Small intestine (tissue), 7 donors: ENCODE data around the gene ALKBH3. TPM values are rescaled to one million over a fixed set of nuclear protein-coding genes. Genes with fewer than 3 reads are reported as not detected.

Experiments
- DNase-seq, 2 donors: peaks; one replicate each; pipeline versions ENCODE4 v3.0.0 to v3.0.0-alpha.2; 2013
- FAIRE-seq: peaks from 2 replicates; lab custom pipeline; 2012; peaks lifted over from hg19 to GRCh38; lab: Jason Lieb, UNC
- H3K27ac ChIP-seq, 3 donors: one replicate each; pipeline ENCODE4 v1.5.1; 2013; ENCODE audit warnings: low read length in 2 of 3, mild to moderate bottlenecking in 2 of 3, control low read depth in 1 of 3, inconsistent platforms in 1 of 3, low read depth in 1 of 3, moderate library complexity in 1 of 3
- H3K27me3 ChIP-seq, 3 donors: one replicate each; pipeline ENCODE4 v1.6.1; 2013; ENCODE audit warnings: low read length in 3 of 3, inconsistent platforms in 1 of 3; ENCODE audit not compliant: control insufficient read depth in 3 of 3, insufficient read depth in 3 of 3
- H3K36me3 ChIP-seq, 3 donors: one replicate each; pipeline ENCODE4 v1.6.1; 2013; ENCODE audit warnings: low read length in 3 of 3, inconsistent platforms in 1 of 3, low read depth in 1 of 3, mild to moderate bottlenecking in 1 of 3, moderate library complexity in 1 of 3; ENCODE audit not compliant: control insufficient read depth in 3 of 3, insufficient read depth in 2 of 3
- H3K4me1 ChIP-seq, 3 donors: one replicate each; pipeline ENCODE4 v1.6.1; 2013; ENCODE audit warnings: low read length in 2 of 3, inconsistent platforms in 1 of 3, low read depth in 1 of 3, mild to moderate bottlenecking in 1 of 3, moderate library complexity in 1 of 3; ENCODE audit not compliant: control insufficient read depth in 3 of 3, insufficient read depth in 2 of 3
- H3K4me3 ChIP-seq, 3 donors: one replicate each; pipeline ENCODE4 v1.5.1; 2013; ENCODE audit warnings: low read length in 3 of 3, control low read depth in 1 of 3, inconsistent platforms in 1 of 3, low read depth in 1 of 3, mild to moderate bottlenecking in 1 of 3, moderate library complexity in 1 of 3
- H3K9me3 ChIP-seq, 2 donors: one replicate each; pipeline ENCODE4 v1.6.1; 2013; ENCODE audit warnings: low read depth in 1 of 2, low read length in 1 of 2; ENCODE audit not compliant: control insufficient read depth in 2 of 2, insufficient read depth in 1 of 2
- WGBS, 3 donors: extraction: QIAGEN DNeasy Blood & Tissue Kit; methylation state at CpG; one replicate each; pipeline ENCODE4 v1.1.7; 2013; 5-methylcytosine and 5-hydroxymethylcytosine counted together
- polyA plus RNA-seq, 4 donors: library from polyadenylated mRNA; stranded (reverse) in 3 of 4; unstranded in 1 of 4; fragments of 200-250 nt in 3 of 4; fragments of 120-200 nt in 1 of 4; gene quantifications; one replicate each; pipeline versions ENCODE4 v1.2.1 to v1.2.3, GENCODE V29; 2013
- donor health status: healthy with polysubstance abuse.
- donor health status: control.
- donor health status: control.
- donor health status: Bipolar disorder and iron deficiency.
- donor health status: healthy.

ALKBH3 gene
- polyA plus RNA-seq, 4 donors = 29.7 to 40.3 (median 34.6) TPM

DNA sequence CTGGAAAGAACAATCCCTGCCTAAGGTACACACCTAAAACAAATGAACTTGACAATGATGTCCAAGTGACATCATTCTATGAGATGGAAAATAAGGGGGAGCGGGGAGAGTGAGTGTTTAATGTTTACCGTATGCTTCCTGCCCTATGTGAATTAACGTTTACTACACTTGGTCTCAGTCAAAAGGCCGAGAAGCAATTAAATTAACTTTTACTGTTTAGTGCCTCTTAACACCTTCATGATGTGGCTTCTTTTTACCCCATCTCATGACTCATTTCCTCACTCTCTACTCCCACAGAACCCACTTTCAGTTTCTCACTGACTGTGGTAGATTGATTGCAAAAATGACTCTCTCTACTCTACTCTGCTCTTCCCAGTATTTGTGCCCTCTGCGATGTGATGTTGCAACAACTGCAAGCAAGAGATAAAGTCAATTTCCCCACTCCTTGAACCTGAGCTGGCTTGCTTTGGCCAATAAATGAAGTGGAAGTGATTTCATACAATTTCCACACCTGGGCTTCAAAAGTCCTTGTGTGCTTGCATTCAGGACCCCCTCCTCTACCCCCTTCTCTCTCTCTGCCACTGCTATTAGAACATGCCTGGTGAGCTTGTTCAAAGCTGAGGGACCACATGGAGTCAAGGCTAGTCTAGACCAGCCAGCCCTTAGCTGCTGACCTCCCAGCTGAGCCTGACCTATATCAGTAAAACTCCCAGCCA lies 11.6 kb upstream of the ALKBH3 start:
- Histone ChIP-seq H3K27ac (peak overlapping the region in 1 of 3 donors; percentile 32), H3K27me3 (peaks cover 0 to 19% (median 7%) of the 10 kb centered on the region in 3 donors), H3K4me3 (no peak overlapping the region), H3K4me1 (peaks cover 0 to 8% (median 0%) of the 10 kb centered on the region in 3 donors), H3K9me3 (no peaks in the 10 kb centered on the region), H3K36me3 (no peaks in the 10 kb centered on the region)
- 7 to 14% (median 10%) methylated on average over 5 of the region's 5 CpGs for WGBS, 3 donors
- FAIRE-seq (no peak), DNase-seq (peak; percentile 58 to 80)

DNA sequence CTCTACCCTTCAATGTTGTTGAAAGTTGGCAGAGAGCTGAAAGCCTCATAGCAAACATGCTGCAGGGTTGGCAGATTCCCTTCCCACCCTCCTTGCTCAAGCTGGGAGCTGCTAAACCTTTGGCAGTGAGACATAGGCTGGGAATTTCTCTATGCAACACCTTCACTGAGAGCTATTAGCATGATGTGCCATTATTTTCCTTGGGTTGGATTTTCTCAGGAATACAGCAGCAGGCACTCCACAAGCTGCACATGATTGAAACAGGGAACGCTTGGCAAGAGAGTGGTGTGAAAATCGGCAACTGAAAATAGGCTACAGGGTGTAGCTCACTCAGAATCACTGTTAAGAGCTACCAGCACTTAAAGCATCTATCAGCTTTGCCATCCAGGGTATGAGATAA lies 9.6 kb upstream of the ALKBH3 start:
- H3K27me3 ChIP-seq = peaks cover 0 to 19% (median 7%) of the 10 kb centered on the region in 3 donors
- FAIRE-seq (no peak), DNase-seq (no peak)
- H3K4me3 ChIP-seq = no peak overlapping the region
- H3K4me1 ChIP-seq = peaks cover 0 to 8% (median 0%) of the 10 kb centered on the region in 3 donors
- H3K27ac ChIP-seq = no peak overlapping the region
- WGBS, 3 donors = 87 to 91% (median 88%) methylated on average over 2 of the region's 2 CpGs
- no peaks in the 10 kb centered on the region for H3K36me3 ChIP-seq
- no peaks in the 10 kb centered on the region for H3K9me3 ChIP-seq

DNA sequence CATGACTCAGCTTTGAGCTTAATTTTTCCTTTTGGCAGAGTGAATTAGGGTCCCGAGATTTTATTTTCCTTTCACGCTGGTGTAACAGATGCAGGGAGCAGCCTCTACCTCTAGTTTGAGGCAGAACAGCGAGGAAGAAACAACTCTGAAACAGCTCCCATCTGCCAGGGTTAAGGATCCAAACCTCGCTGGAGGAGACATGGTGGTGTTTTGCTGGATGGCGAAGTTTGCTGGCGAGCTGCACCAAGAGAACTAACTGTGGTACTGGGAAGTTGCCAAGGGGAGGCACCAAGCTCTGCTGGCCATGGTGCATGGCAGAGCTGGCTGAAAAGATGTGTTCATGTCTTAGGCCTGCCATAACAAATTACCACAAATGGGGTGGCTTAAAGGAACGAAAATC lies 7.6 kb upstream of the ALKBH3 start:
- peaks cover 0 to 21% (median 15%) of the 10 kb centered on the region in 3 donors for H3K27me3 ChIP-seq
- peaks cover 0 to 8% (median 0%) of the 10 kb centered on the region in 3 donors for H3K4me1 ChIP-seq
- H3K36me3 ChIP-seq = no peaks in the 10 kb centered on the region
- H3K4me3 ChIP-seq = no peak overlapping the region
- no peak overlapping the region for H3K27ac ChIP-seq
- H3K9me3 ChIP-seq = no peaks in the 10 kb centered on the region
- FAIRE-seq (no peak), DNase-seq (no peak)
- WGBS, 3 donors = 68 to 80% (median 75%) methylated on average over 7 of the region's 7 CpGs

DNA sequence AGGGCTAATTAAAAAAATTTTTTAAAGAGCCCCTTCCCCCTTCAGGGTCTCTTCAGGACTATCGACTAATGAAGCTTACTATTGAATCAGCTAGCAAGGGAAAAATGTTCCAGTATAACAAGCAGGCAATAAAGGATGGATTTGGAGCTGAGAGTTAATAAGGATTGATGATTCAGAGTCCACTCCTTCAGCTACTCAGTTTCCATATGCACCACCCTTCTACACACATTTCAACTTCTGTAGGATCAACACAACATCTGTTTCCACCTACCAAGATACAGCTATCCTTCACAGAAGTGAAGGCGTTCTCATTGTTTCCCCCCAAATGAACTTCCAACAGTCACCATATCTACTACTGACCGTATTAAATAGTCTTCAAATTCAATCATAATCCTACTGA lies 6.6 kb upstream of the ALKBH3 start:
- 72 to 79% (median 77%) methylated on average over 3 of the region's 3 CpGs for WGBS, 3 donors
- Histone ChIP-seq H3K36me3 (no peaks in the 10 kb centered on the region), H3K27ac (no peak overlapping the region), H3K4me3 (no peak overlapping the region), H3K9me3 (no peaks in the 10 kb centered on the region), H3K4me1 (peaks cover 0 to 8% (median 0%) of the 10 kb centered on the region in 3 donors), H3K27me3 (peaks cover 0 to 28% (median 17%) of the 10 kb centered on the region in 3 donors)
- DNase-seq (no peak), FAIRE-seq (no peak)

DNA sequence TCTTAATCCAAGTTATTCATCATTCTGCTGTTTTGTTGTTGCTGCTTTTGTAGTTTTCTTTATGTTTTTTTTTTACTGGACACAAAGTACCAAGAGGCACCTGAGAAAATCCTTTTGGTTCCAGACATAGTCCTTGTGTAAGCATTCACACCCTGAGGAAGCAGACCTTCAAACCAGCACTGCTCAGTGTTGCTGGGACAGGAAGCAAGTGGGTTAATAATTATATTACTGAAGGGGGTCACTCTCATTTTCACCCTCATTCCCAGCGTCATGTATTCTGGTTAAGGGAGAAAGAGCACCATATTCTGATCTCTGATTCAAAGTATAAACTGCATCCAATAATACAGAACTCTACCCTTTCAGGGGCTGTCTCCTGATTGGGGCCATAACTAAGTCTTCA lies 5.9 kb upstream of the ALKBH3 start:
- Histone ChIP-seq H3K36me3 (no peaks in the 10 kb centered on the region), H3K27ac (no peak overlapping the region), H3K4me1 (peaks cover 0 to 2% (median 0%) of the 10 kb centered on the region in 3 donors), H3K4me3 (no peak overlapping the region), H3K27me3 (peaks cover 0 to 32% (median 18%) of the 10 kb centered on the region in 3 donors), H3K9me3 (no peaks in the 10 kb centered on the region)
- no peak for FAIRE-seq
- WGBS, 3 donors = 9 to 41% (median 17%) methylated on average over 1 of the region's 1 CpG
- no peak for DNase-seq

DNA sequence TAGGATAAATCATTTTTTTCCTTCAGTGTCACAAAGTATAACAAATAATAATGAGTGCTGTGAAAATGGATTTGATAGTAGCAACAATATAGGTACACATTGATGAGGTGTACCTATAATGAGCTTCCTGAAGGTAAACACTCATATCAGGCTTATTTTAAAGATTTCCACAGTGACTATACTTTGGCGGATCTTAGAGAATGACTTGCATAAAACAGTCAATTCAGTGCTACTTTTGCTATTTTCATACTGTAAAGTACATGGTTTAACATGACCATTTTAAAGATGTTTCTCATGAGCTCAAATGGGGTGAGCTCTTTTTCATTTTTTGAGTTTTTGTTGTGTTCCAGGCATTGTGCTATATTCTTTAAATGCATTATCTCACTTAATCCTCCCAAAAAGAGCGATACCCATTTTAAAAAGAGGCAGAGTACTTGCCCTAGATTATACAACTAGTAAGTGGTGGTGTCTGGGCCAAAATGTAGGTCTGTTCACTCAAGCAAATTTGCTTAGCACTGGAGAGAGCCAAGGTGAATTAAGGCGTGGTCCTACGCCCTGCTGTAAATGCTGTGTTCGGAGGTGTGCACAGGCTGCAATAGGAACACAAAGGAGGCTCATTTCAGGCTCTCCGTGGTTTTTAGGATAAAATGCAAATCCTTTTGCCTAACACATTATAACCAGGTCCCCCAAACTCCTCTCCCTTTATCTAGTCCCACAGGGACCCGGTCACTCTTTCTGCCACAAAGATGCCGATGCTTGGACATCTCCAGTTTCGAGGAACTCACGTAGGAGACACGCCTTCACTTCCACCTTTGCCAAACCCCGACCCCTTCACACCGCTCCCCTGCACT lies 617 bp upstream of the ALKBH3 start:
- peaks cover 0 to 13% (median 11%) of the 10 kb centered on the region in 3 donors for H3K27me3 ChIP-seq
- H3K4me1 ChIP-seq = peaks cover 3 to 13% (median 11%) of the 10 kb centered on the region in 3 donors
- peak overlapping the region in 1 of 3 donors; percentile 26 for H3K27ac ChIP-seq
- FAIRE-seq (no peak), DNase-seq (peak in 1 of 2 donors; percentile 21)
- WGBS, 3 donors = 37 to 45% (median 39%) methylated on average over 13 of the region's 13 CpGs
- peak overlapping the region; percentile 26 to 95 (median 75) for H3K4me3 ChIP-seq
- H3K9me3 ChIP-seq = no peaks in the 10 kb centered on the region
- peaks cover 0 to 5% (median 2%) of the 10 kb centered on the region in 3 donors for H3K36me3 ChIP-seq

DNA sequence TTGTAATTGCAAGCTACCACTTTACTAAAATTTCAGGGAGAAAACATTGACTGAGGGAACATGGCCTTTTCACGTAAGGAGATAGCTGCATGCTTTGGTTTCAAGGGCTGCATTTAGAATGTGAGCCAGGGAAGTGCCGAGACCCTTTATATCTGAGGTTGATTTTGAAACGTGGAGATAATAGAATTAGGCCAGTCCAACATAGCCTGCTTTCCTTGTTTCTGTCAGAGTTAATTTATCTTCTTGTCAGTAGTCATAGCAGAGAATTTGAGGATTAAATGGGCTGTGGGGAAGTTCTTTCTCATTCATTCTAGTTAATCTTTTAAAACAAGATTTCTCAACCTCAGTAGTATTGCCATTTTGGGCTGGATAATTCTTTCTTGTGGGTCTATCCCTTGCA lies 12.2 kb downstream of the ALKBH3 start:
- Histone ChIP-seq H3K9me3 (no peaks in the 10 kb centered on the region), H3K4me3 (no peak overlapping the region), H3K27ac (no peak overlapping the region), H3K27me3 (no peaks in the 10 kb centered on the region), H3K36me3 (peaks cover 5 to 26% (median 20%) of the 10 kb centered on the region in 3 donors), H3K4me1 (no peaks in the 10 kb centered on the region)
- FAIRE-seq (no peak), DNase-seq (no peak)
- 52 to 54% (median 53%) methylated on average over 3 of the region's 3 CpGs for WGBS, 3 donors

DNA sequence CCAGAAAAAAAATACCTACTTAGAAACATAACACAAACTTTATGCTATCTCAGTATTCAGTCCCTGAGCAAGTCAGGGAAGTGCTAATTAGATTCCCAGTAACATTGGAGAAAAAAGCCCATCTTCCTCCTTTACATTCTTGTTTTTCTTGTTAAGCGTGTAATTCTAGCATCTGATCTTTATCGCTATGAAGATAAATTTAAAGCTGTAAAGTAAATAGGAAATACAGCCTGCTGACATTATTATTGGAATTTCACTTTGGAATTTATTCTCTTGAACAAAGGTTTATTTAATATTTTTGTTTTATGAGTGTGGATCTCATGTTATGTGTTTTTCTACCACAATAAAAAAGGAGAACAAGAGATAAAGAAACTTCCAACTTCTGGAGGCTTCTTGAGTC lies 13.9 kb downstream of the ALKBH3 start:
- FAIRE-seq = no peak
- 64 to 84% (median 70%) methylated on average over 2 of the region's 2 CpGs for WGBS, 3 donors

More for the DNA sequence above, 13.9 kb downstream of the ALKBH3 start:
- H3K36me3 ChIP-seq = peaks cover 5 to 39% (median 24%) of the 10 kb centered on the region in 3 donors
- no peak overlapping the region for H3K4me3 ChIP-seq
- H3K9me3 ChIP-seq = peaks cover 0 to 9% of the 10 kb centered on the region in 2 donors
- H3K27ac ChIP-seq = no peak overlapping the region
- DNase-seq = no peak
- no peaks in the 10 kb centered on the region for H3K27me3 ChIP-seq
- no peaks in the 10 kb centered on the region for H3K4me1 ChIP-seq
